ENCODE results near the gene TCAIM.
"Not testable (repeated sequence)": the region's sequence is repeated elsewhere in the genome, so short reads cannot be mapped to it uniquely, and the experiment has no call there.

The TCAIM gene

GRCh38 chr3:44415421-44415820 lies 76.9 kb downstream of the TCAIM start:
- Histone ChIP-seq H3K4me3 (ENCODE audit: low read depth, low read length) (no peak overlapping the region), H3K27me3 (ENCODE audit: insufficient read depth, low read length) (no peaks in the 10 kb centered on the region), H3K79me2 (ENCODE audit: control insufficient read depth, insufficient read depth, low read length, unreplicated experiment) (no peaks in the 10 kb centered on the region), H2AFZ (ENCODE audit: low read length, unreplicated experiment) (no peak overlapping the region), H3K4me1 (ENCODE audit: control insufficient read depth, insufficient read depth, low read length, unreplicated experiment) (no peaks in the 10 kb centered on the region), H3K27ac (ENCODE audit: low read depth, low read length) (no peak overlapping the region), H3K36me3 (ENCODE audit: insufficient read depth, low read length) (no peaks in the 10 kb centered on the region)

- H3K36me3 ChIP-seq (ENCODE audit: insufficient read depth, low read length): no peaks in the 10 kb centered on the region
- H3K4me1 ChIP-seq (ENCODE audit: control insufficient read depth, insufficient read depth, low read length, unreplicated experiment): no peaks in the 10 kb centered on the region
- H2AFZ ChIP-seq (ENCODE audit: low read length, unreplicated experiment): no peak overlapping the region
- no peak overlapping the region for H3K27ac ChIP-seq (ENCODE audit: low read depth, low read length)
- no peaks in the 10 kb centered on the region for H3K27me3 ChIP-seq (ENCODE audit: insufficient read depth, low read length)
- H3K4me3 ChIP-seq (ENCODE audit: low read depth, low read length): no peak overlapping the region
- no peaks in the 10 kb centered on the region for H3K79me2 ChIP-seq (ENCODE audit: control insufficient read depth, insufficient read depth, low read length, unreplicated experiment)
Observed at GRCh38 chr3:44416031-44417030, 77.8 kb downstream of the TCAIM start.

GRCh38 chr3:44418118-44418517 lies 79.6 kb downstream of the TCAIM start:
- not testable (repeated sequence) for H3K4me3 ChIP-seq (ENCODE audit: low read depth, low read length); H3K79me2 ChIP-seq (ENCODE audit: control insufficient read depth, insufficient read depth, low read length, unreplicated experiment); H3K36me3 ChIP-seq (ENCODE audit: insufficient read depth, low read length); H3K27me3 ChIP-seq (ENCODE audit: insufficient read depth, low read length); H3K4me1 ChIP-seq (ENCODE audit: control insufficient read depth, insufficient read depth, low read length, unreplicated experiment); H3K27ac ChIP-seq (ENCODE audit: low read depth, low read length); H2AFZ ChIP-seq (ENCODE audit: low read length, unreplicated experiment)

- no peaks in the 10 kb centered on the region for H3K4me1 ChIP-seq (ENCODE audit: control insufficient read depth, insufficient read depth, low read length, unreplicated experiment)
- no peak overlapping the region for H3K4me3 ChIP-seq (ENCODE audit: low read depth, low read length)
- no peaks in the 10 kb centered on the region for H3K36me3 ChIP-seq (ENCODE audit: insufficient read depth, low read length)
- H3K27me3 ChIP-seq (ENCODE audit: insufficient read depth, low read length): no peaks in the 10 kb centered on the region
- H3K27ac ChIP-seq (ENCODE audit: low read depth, low read length): no peak overlapping the region
- no peaks in the 10 kb centered on the region for H3K79me2 ChIP-seq (ENCODE audit: control insufficient read depth, insufficient read depth, low read length, unreplicated experiment)
- H2AFZ ChIP-seq (ENCODE audit: low read length, unreplicated experiment): no peak overlapping the region
Observed at GRCh38 chr3:44418549-44418948, 80.0 kb downstream of the TCAIM start.

GRCh38 chr3:44419116-44419922 lies 80.8 kb downstream of the TCAIM start:
- no peaks in the 10 kb centered on the region for H3K4me1 ChIP-seq (ENCODE audit: control insufficient read depth, insufficient read depth, low read length, unreplicated experiment)
- no peak overlapping the region for H3K4me3 ChIP-seq (ENCODE audit: low read depth, low read length)
- no peaks in the 10 kb centered on the region for H3K27me3 ChIP-seq (ENCODE audit: insufficient read depth, low read length)
- no peak overlapping the region for H3K27ac ChIP-seq (ENCODE audit: low read depth, low read length)
- H3K79me2 ChIP-seq (ENCODE audit: control insufficient read depth, insufficient read depth, low read length, unreplicated experiment): no peaks in the 10 kb centered on the region
- H2AFZ ChIP-seq (ENCODE audit: low read length, unreplicated experiment): no peak overlapping the region
- no peaks in the 10 kb centered on the region for H3K36me3 ChIP-seq (ENCODE audit: insufficient read depth, low read length)

GRCh38 chr3:44419923-44420650 lies 81.5 kb downstream of the TCAIM start:
- Histone ChIP-seq H3K27ac (ENCODE audit: low read depth, low read length) (no peak overlapping the region), H3K4me3 (ENCODE audit: low read depth, low read length) (no peak overlapping the region), H2AFZ (ENCODE audit: low read length, unreplicated experiment) (no peak overlapping the region), H3K36me3 (ENCODE audit: insufficient read depth, low read length) (no peaks in the 10 kb centered on the region), H3K4me1 (ENCODE audit: control insufficient read depth, insufficient read depth, low read length, unreplicated experiment) (no peaks in the 10 kb centered on the region), H3K27me3 (ENCODE audit: insufficient read depth, low read length) (no peaks in the 10 kb centered on the region), H3K79me2 (ENCODE audit: control insufficient read depth, insufficient read depth, low read length, unreplicated experiment) (no peaks in the 10 kb centered on the region)

- H3K4me3 ChIP-seq (ENCODE audit: low read depth, low read length): no peak overlapping the region
- H2AFZ ChIP-seq (ENCODE audit: low read length, unreplicated experiment): no peak overlapping the region
- no peaks in the 10 kb centered on the region for H3K36me3 ChIP-seq (ENCODE audit: insufficient read depth, low read length)
- H3K27ac ChIP-seq (ENCODE audit: low read depth, low read length): no peak overlapping the region
- H3K27me3 ChIP-seq (ENCODE audit: insufficient read depth, low read length): no peaks in the 10 kb centered on the region
- H3K79me2 ChIP-seq (ENCODE audit: control insufficient read depth, insufficient read depth, low read length, unreplicated experiment): no peaks in the 10 kb centered on the region
- no peaks in the 10 kb centered on the region for H3K4me1 ChIP-seq (ENCODE audit: control insufficient read depth, insufficient read depth, low read length, unreplicated experiment)
Observed at GRCh38 chr3:44420676-44421075, 82.1 kb downstream of the TCAIM start.

GRCh38 chr3:44421280-44421679 lies 82.7 kb downstream of the TCAIM start:
- no peak overlapping the region for H3K27ac ChIP-seq (ENCODE audit: low read depth, low read length)
- H3K36me3 ChIP-seq (ENCODE audit: insufficient read depth, low read length): no peaks in the 10 kb centered on the region
- H3K27me3 ChIP-seq (ENCODE audit: insufficient read depth, low read length): no peaks in the 10 kb centered on the region
- no peaks in the 10 kb centered on the region for H3K79me2 ChIP-seq (ENCODE audit: control insufficient read depth, insufficient read depth, low read length, unreplicated experiment)
- H3K4me3 ChIP-seq (ENCODE audit: low read depth, low read length): no peak overlapping the region
- no peak overlapping the region for H2AFZ ChIP-seq (ENCODE audit: low read length, unreplicated experiment)
- no peaks in the 10 kb centered on the region for H3K4me1 ChIP-seq (ENCODE audit: control insufficient read depth, insufficient read depth, low read length, unreplicated experiment)

- H2AFZ ChIP-seq (ENCODE audit: low read length, unreplicated experiment): no peak overlapping the region
- H3K4me1 ChIP-seq (ENCODE audit: control insufficient read depth, insufficient read depth, low read length, unreplicated experiment): no peaks in the 10 kb centered on the region
- H3K4me3 ChIP-seq (ENCODE audit: low read depth, low read length): no peak overlapping the region
- no peaks in the 10 kb centered on the region for H3K36me3 ChIP-seq (ENCODE audit: insufficient read depth, low read length)
- H3K27ac ChIP-seq (ENCODE audit: low read depth, low read length): no peak overlapping the region
- no peaks in the 10 kb centered on the region for H3K79me2 ChIP-seq (ENCODE audit: control insufficient read depth, insufficient read depth, low read length, unreplicated experiment)
- H3K27me3 ChIP-seq (ENCODE audit: insufficient read depth, low read length): no peaks in the 10 kb centered on the region
Observed at GRCh38 chr3:44424758-44425157, 86.2 kb downstream of the TCAIM start.

GRCh38 chr3:44427683-44428082 lies 89.1 kb downstream of the TCAIM start:
- Histone ChIP-seq H3K27ac (ENCODE audit: low read depth, low read length) (no peak overlapping the region), H2AFZ (ENCODE audit: low read length, unreplicated experiment) (no peak overlapping the region)

More at GRCh38 chr3:44427683-44428082, 89.1 kb downstream of the TCAIM start:
- Histone ChIP-seq H3K27me3 (ENCODE audit: insufficient read depth, low read length) (no peaks in the 10 kb centered on the region), H3K79me2 (ENCODE audit: control insufficient read depth, insufficient read depth, low read length, unreplicated experiment) (no peaks in the 10 kb centered on the region), H3K4me1 (ENCODE audit: control insufficient read depth, insufficient read depth, low read length, unreplicated experiment) (no peaks in the 10 kb centered on the region), H3K4me3 (ENCODE audit: low read depth, low read length) (no peak overlapping the region), H3K36me3 (ENCODE audit: insufficient read depth, low read length) (no peaks in the 10 kb centered on the region)

Data from ACC112 (cell line).